GM19455 (cell line): ENCODE results near the gene MKS1.
A peak's percentile ranks its signal among the peaks of the same experiment; 100 is the strongest.

ENCODE experiments used
- ATAC-seq: cut with Tn5 transposase; IDR thresholded peaks from one replicate; pipeline ENCODE4 v1.9.1; 2021; ENCODE audit not compliant: unreplicated experiment

The MKS1 gene

DNA sequence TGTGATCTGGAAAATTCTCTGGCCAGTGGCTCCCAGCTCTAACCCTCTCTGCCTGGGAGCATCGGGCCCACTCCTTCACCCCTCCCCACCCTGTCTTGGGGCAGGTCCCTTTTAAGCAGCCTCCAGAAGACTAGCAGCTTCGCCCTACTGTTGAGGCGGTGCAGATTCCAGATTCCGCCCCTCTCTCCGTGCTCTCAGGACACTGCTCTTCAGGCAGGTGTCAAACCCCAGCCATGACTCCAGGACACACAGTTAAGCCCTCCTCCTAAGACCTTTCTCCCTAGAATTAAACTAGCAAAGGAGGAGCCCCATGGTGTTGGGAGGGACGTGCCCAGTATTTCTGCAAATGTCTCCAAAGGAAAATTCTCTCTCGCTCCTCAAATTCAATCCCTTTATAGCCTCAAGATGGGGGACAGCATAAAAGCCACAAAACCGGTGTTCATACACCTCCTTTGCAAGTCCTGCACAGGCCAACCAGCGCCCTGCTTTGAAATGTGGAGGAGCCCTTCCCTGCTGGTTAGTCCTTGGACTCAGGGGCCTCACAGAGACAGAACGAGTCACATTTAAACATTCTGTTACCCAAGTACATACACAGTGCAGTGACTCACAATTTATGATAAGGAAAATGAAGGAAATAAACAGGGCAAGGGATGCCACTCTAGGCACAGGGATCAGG is 26.5 kb upstream of the MKS1 start:
- ATAC-seq: no peak

GRCh38 chr17:58244963-58245362 is 25.9 kb upstream of the MKS1 start:
- no peak for ATAC-seq

- no peak for ATAC-seq
Measured at GRCh38 chr17:58242171-58242784, 23.2 kb upstream of the MKS1 start.

DNA sequence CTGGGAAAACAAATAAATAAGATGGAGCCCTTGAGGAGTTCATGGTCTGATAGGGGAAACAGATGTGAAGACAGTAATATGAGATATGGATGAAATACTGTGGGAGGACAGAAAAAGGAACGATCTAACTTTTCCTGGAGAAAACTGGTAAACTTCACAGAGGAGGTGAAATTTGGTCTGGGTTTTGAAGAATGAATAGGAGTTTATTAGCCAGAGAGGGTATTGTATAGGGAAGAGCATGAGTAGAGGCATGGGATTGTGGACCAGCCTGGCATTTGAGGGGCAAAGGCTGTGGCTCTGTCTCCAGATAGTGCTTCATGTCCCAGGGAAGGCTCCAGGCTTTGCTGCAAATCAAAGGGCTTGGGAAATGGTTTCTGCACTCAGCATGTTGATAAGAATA is 20.9 kb upstream of the MKS1 start:
- no peak for ATAC-seq

DNA sequence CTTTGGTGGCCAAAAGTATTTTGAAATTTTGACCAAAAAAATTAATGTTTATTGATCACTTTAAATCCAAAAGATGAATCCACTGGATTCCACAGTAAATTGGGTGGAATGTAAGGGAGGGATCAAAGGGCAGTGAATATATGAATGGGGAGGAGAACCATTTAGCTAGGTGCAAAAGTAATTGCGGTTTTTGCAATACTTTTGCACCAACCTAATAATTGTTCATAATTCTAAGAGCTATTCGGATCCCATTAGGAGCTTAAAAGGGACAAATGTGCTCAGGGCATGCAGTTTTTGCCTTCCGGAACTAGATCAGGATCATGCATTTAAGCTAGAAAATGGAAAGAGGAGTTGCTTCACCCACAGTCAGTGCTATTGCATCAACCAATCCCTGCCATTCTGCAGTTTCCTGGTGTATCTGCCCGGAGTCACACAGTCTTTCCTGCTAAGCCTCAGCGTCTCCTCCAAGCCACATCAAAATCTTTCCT is 19.1 kb upstream of the MKS1 start, which contains the start of gene LPO:
Gene LPO, plus strand, starts transcription at position 438 of the 488 bp plus-strand sequence. CDS start 4,396 bp downstream, outside the sequence.
- no peak for ATAC-seq

- no peak for ATAC-seq
Measured at GRCh38 chr17:58236394-58236793, 17.3 kb upstream of the MKS1 start.

GRCh38 chr17:58235821-58236220 is 16.8 kb upstream of the MKS1 start:
- no peak for ATAC-seq

DNA sequence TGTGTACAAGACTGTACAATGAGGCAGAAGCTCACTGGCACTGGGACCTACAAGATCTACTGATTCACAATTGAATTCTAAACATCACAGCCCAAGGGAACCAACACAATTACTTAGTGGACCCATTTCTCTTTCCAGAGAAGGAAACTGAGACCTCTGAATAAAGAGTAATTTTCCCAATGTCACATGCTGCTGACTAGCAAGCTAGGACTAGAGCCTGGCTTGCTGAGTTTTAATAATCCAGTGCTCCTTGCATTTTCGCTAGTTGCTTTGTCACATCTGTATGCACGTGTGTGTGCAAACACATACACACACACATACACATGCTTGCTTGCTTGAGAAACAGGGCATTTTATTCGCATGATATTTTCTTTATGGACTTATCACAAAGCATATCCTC is 15.5 kb upstream of the MKS1 start:
- no peak for ATAC-seq

DNA sequence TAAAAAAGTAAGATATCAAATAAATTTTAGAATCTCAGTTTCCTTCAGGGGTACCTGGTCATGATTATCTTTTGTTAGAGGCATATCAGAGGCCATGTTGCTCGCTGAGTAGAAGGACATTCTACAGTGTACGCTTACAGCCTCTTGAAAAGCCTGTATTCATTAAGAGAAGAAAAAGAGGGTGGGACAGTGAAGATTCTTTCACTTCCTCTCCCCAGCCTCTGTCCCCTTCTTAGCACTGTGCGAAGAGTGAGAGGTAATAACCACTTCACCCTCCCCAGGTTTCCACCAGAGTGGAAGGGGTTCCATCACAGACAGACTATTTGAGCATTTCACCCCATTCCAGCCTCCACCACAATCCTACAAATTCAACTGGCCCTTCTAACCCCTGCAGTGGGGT is 14.5 kb upstream of the MKS1 start:
- ATAC-seq: peak; percentile 66

DNA sequence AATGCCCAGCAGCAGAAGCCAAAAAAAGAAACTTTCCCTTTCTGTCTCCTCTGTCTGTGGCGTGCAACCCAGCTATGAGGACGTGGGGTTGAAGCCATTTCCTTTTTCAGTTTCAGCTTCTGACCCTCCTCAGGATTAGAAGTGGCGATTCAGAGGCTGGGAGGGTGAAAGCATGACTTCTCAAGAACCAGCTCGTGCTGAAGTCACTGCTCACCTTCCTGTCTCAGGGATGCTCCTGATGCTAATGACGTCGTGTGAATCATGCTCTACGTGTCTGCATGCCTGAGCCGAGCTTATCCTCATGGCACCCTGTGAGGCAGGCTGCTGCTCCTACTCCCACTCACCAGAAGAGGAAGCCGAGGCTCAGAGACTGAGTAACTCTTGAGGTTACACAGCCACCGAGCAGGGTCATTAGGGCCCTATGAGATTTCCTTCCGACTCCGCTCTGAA is 13.7 kb upstream of the MKS1 start:
- peak; percentile 56 for ATAC-seq

DNA sequence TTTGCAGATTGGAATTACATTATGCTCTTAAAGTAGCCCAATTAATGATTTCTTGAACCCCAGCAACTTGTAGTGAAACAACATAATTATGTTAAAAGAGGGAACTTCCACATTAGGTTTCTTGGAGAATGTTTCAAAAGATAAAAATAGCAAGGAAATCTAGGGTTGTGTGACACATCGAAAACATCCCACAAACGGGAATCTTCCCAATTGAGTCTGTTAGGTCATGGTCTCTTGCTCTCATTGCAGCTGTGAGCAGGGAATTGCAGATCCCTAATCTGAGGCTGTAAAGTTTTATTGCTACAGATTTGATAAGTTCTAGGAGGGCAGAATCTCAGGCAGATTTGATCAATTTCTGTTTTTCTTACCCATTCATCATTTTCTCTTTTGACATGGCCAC is 12.6 kb upstream of the MKS1 start:
- no peak for ATAC-seq

GRCh38 chr17:58229881-58230280 is 10.8 kb upstream of the MKS1 start:
- no peak for ATAC-seq

DNA sequence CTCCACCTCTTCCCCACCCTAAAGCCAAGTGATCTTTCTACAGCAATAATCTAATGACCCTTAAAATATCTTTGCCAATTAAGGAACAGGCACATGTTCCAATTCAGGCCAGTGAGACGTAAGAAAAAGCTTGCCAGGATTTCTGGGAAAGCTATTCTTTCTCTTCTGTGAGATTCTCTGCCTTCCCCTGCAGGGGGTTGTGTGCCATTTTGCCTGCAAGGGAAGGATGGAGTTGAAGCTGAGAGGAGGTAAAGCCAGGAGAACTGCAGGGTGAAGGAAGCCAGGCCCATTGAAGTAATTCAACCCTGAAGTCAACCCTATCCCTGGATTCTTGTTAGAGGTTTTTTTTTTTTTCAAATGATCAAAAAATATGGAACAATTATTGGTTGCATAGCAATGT is 10.3 kb upstream of the MKS1 start:
- ATAC-seq: no peak

- no peak for ATAC-seq
Measured at GRCh38 chr17:58228679-58229078, 9.6 kb upstream of the MKS1 start.

- ATAC-seq: no peak
Measured at GRCh38 chr17:58227733-58228132, 8.7 kb upstream of the MKS1 start.

GRCh38 chr17:58224315-58224714 is 5.3 kb upstream of the MKS1 start:
- no peak for ATAC-seq

DNA sequence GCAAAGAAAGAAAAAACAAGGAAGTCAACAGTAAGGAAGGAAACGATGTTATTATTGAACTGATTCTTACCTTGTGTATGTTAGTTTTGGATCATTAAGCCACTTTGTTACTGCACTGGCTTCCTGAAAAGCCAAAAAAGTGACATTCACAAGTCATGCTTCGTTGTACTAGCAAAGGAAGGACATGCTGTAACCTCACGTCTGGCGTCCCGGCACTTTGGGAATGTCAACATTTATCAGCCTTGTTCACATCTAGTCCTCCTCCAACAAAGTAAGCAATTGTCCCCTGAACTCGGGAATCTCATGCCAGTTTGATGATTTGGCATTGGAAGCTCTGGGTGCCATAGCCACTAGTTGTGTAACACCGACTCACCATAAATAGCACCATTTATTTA is 731 bp upstream of the MKS1 start:
- no peak for ATAC-seq

GRCh38 chr17:58217766-58218165 is 1.3 kb downstream of the MKS1 start:
- ATAC-seq: no peak

- ATAC-seq: no peak
Measured at GRCh38 chr17:58215685-58216084, 3.4 kb downstream of the MKS1 start.

GRCh38 chr17:58210922-58211321 is 8.1 kb downstream of the MKS1 start:
- no peak for ATAC-seq

GRCh38 chr17:58208344-58208743 is 10.7 kb downstream of the MKS1 start:
- ATAC-seq: no peak

GRCh38 chr17:58207451-58207850 is 11.6 kb downstream of the MKS1 start:
- no peak for ATAC-seq

GRCh38 chr17:58205936-58206335 is 13.1 kb downstream of the MKS1 start:
- ATAC-seq: no peak
